HEK293 (cell line): ENCODE results near the gene IGF2BP2.

ENCODE experiments used
- CTCF ChIA-PET: fragments of 350-600 bp; formaldehyde crosslinking; extraction: SDS; loops from one replicate; lab custom pipeline; 2021; ENCODE audit warnings: antibody characterized with exemption; lab: Yijun Ruan, JAX
- POLR2A ChIA-PET: fragments of 300-600 bp; formaldehyde crosslinking; extraction: SDS; loops from one replicate; lab custom pipeline; 2020; ENCODE audit warnings: antibody characterized with exemption, inconsistent platforms; lab: Yijun Ruan, JAX
- H3K27ac ChIP-seq: fragments of 200-500 bp; sonication (Bioruptor generic); 2 replicates; pipeline ENCODE4 v1.5.1; 2014; ENCODE audit warnings: low read depth, low read length, control low read depth, inconsistent platforms; ENCODE audit errors: extremely low read depth
- H3K36me3 ChIP-seq, 2 experiments: fragments of 200-500 bp in 1 of 2; sonication (Bioruptor generic) in 1 of 2; 1 replicate in 1 of 2; 2 replicates in 1 of 2; pipeline ENCODE4 v1.5.1; 2014 to 2017; ENCODE audit warnings: inconsistent platforms in 2 of 2, low read length in 2 of 2; ENCODE audit not compliant: control insufficient read depth in 2 of 2, insufficient read depth in 1 of 2
- H3K4me1 ChIP-seq: fragments of 200-500 bp; sonication (Bioruptor generic); 2 replicates; pipeline ENCODE4 v1.5.1; 2014; ENCODE audit warnings: mild to moderate bottlenecking, low read length, inconsistent platforms; ENCODE audit not compliant: control insufficient read depth, insufficient read depth
- H3K4me3 ChIP-seq: 2 replicates; pipeline ENCODE4 v1.5.1; 2011; ENCODE audit warnings: low read depth, mild to moderate bottlenecking, control low read depth, low read length, moderate library complexity
- H3K9me3 ChIP-seq: fragments of 200-500 bp; sonication (Bioruptor generic); 2 replicates; pipeline ENCODE4 v1.5.1; 2014; ENCODE audit warnings: low read depth, low read length, inconsistent platforms; ENCODE audit not compliant: control insufficient read depth, insufficient read depth
- FEZF1 ChIP-seq: fragments of 450-650 bp; formaldehyde crosslinking; IDR thresholded peaks from 2 replicates; pipeline ENCODE4 v1.5.1; 2016; ENCODE audit warnings: missing biosample characterization, missing genetic modification characterization
- IKZF3 ChIP-seq: fragments of 450-650 bp; IDR thresholded peaks from 2 replicates; pipeline ENCODE4 v1.5.0; 2018; ENCODE audit warnings: missing biosample characterization, mild to moderate bottlenecking, missing genetic modification characterization, moderate library complexity
- KLF1 ChIP-seq: fragments of 450-650 bp; formaldehyde crosslinking; IDR thresholded peaks from 2 replicates; pipeline ENCODE4 v1.5.1; 2016; ENCODE audit warnings: missing biosample characterization, missing genetic modification characterization
- PRDM1 ChIP-seq: fragments of 450-650 bp; formaldehyde crosslinking; IDR thresholded peaks from 2 replicates; pipeline ENCODE4; 2016; ENCODE audit warnings: missing biosample characterization, missing genetic modification characterization
- SP7 ChIP-seq: fragments of 450-650 bp; formaldehyde crosslinking; IDR thresholded peaks from 2 replicates; pipeline ENCODE4 v1.5.1; 2016; ENCODE audit warnings: missing biosample characterization, missing genetic modification characterization
- ZFP3 ChIP-seq: fragments of 450-650 bp; formaldehyde crosslinking; IDR thresholded peaks from 2 replicates; pipeline ENCODE4 v1.5.1; 2016; ENCODE audit warnings: low read depth, missing biosample characterization, missing genetic modification characterization
- ZNF155 ChIP-seq: fragments of 450-650 bp; formaldehyde crosslinking; IDR thresholded peaks from 2 replicates; pipeline ENCODE4 v1.5.1; 2016; ENCODE audit warnings: missing biosample characterization, missing genetic modification characterization
- ZNF184 ChIP-seq: fragments of 450-650 bp; IDR thresholded peaks from 2 replicates; pipeline ENCODE4 v1.5.1; 2018; ENCODE audit warnings: missing biosample characterization, mild to moderate bottlenecking, missing genetic modification characterization
- ZNF335 ChIP-seq: fragments of 450-650 bp; formaldehyde crosslinking; conservative IDR thresholded peaks from 2 replicates; pipeline ENCODE4 v1.5.1; 2016; ENCODE audit warnings: missing biosample characterization, missing genetic modification characterization
- ZNF354C ChIP-seq: fragments of 450-650 bp; formaldehyde crosslinking; IDR thresholded peaks from 2 replicates; pipeline ENCODE4 v1.5.1; 2016; ENCODE audit warnings: missing biosample characterization, missing genetic modification characterization, low read depth, borderline replicate concordance
- ZNF366 ChIP-seq: fragments of 450-650 bp; formaldehyde crosslinking; conservative IDR thresholded peaks from 2 replicates; pipeline ENCODE4 v1.5.1; 2016; ENCODE audit warnings: missing biosample characterization, missing genetic modification characterization
- ZNF529 ChIP-seq: fragments of 450-650 bp; formaldehyde crosslinking; IDR thresholded peaks from 2 replicates; pipeline ENCODE4 v1.5.1; 2017; ENCODE audit warnings: missing genetic modification characterization, missing biosample characterization; ENCODE audit not compliant: insufficient replicate concordance
- ZNF658 ChIP-seq: fragments of 450-650 bp; formaldehyde crosslinking; IDR thresholded peaks from 2 replicates; pipeline ENCODE4; 2016; ENCODE audit warnings: missing biosample characterization, missing genetic modification characterization
- ZNF785 ChIP-seq: fragments of 450-650 bp; formaldehyde crosslinking; IDR thresholded peaks from 2 replicates; pipeline ENCODE4 v1.5.1; 2016; ENCODE audit warnings: missing biosample characterization, missing genetic modification characterization
- ZSCAN23 ChIP-seq: fragments of 450-650 bp; formaldehyde crosslinking; IDR thresholded peaks from 2 replicates; pipeline ENCODE4 v1.5.1; 2016; ENCODE audit warnings: missing biosample characterization, missing genetic modification characterization
- TF ChIP-seq, protein P1 (sequence below): fragments of 450-650 bp; formaldehyde crosslinking; IDR thresholded peaks from 2 replicates; pipeline ENCODE4 v1.5.1; 2016; ENCODE audit warnings: missing biosample characterization, missing genetic modification characterization, borderline replicate concordance
- TF ChIP-seq, protein P2 (sequence below): fragments of 450-650 bp; formaldehyde crosslinking; IDR thresholded peaks from 2 replicates; pipeline ENCODE4 v1.5.1; 2016; ENCODE audit warnings: missing biosample characterization, missing genetic modification characterization
- TF ChIP-seq, protein P3 (sequence below): fragments of 450-650 bp; formaldehyde crosslinking; IDR thresholded peaks from 2 replicates; pipeline ENCODE4 v1.5.1; 2016; ENCODE audit warnings: missing biosample characterization, missing genetic modification characterization
- TF ChIP-seq, protein P4 (sequence below): fragments of 450-650 bp; formaldehyde crosslinking; IDR thresholded peaks from 2 replicates; pipeline ENCODE4 v1.5.1; 2017; ENCODE audit warnings: missing biosample characterization, missing genetic modification characterization

The IGF2BP2 gene

DNA sequence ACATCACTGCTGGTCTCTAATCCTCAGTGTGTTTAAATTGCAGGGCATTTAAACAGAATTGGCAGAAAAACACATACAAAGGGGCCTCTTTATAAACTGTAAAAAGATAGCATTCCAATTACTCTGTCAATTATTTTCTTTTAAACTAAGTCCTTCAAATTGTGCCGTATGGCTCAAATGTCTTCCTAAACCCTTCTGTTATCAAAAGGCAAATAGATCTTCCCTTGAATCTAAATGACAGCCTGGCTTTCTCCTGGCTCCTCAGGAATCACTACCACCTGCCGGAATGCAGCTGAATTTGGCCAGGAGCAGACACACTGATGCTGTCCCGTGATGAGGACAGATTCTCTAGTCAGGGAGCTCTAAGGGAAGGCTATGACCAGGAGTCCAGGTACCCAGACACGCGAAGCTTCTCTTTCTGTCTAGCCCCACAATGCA, 85.6 kb downstream of the IGF2BP2 start (continued):
- TF ChIP-seq ZNF354C (tag by site-specific recombination) = no peak
- peak; percentile 62; the same call in 1 of the 2 replicates for TF ChIP-seq PRDM1 (tag by site-specific recombination)
- TF ChIP-seq ZNF785 (tag by site-specific recombination) = no peak
- TF ChIP-seq, protein P1, sequence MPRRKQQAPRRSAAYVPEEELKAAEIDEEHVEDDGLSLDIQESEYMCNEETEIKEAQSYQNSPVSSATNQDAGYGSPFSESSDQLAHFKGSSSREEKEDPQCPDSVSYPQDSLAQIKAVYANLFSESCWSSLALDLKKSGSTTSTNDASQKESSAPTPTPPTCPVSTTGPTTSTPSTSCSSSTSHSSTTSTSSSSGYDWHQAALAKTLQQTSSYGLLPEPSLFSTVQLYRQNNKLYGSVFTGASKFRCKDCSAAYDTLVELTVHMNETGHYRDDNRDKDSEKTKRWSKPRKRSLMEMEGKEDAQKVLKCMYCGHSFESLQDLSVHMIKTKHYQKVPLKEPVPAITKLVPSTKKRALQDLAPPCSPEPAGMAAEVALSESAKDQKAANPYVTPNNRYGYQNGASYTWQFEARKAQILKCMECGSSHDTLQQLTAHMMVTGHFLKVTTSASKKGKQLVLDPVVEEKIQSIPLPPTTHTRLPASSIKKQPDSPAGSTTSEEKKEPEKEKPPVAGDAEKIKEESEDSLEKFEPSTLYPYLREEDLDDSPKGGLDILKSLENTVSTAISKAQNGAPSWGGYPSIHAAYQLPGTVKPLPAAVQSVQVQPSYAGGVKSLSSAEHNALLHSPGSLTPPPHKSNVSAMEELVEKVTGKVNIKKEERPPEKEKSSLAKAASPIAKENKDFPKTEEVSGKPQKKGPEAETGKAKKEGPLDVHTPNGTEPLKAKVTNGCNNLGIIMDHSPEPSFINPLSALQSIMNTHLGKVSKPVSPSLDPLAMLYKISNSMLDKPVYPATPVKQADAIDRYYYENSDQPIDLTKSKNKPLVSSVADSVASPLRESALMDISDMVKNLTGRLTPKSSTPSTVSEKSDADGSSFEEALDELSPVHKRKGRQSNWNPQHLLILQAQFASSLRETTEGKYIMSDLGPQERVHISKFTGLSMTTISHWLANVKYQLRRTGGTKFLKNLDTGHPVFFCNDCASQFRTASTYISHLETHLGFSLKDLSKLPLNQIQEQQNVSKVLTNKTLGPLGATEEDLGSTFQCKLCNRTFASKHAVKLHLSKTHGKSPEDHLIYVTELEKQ = no peak
- TF ChIP-seq ZNF529 (tag by site-specific recombination) = no peak
- TF ChIP-seq, protein P2, sequence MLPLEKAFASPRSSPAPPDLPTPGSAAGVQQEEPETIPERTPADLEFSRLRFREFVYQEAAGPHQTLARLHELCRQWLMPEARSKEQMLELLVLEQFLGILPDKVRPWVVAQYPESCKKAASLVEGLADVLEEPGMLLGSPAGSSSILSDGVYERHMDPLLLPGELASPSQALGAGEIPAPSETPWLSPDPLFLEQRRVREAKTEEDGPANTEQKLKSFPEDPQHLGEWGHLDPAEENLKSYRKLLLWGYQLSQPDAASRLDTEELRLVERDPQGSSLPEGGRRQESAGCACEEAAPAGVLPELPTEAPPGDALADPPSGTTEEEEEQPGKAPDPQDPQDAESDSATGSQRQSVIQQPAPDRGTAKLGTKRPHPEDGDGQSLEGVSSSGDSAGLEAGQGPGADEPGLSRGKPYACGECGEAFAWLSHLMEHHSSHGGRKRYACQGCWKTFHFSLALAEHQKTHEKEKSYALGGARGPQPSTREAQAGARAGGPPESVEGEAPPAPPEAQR (tag by site-specific recombination) = no peak
- no peak for TF ChIP-seq ZSCAN23
- TF ChIP-seq KLF1 (tag by site-specific recombination) = no peak
- TF ChIP-seq ZNF335 (tag by site-specific recombination) = no peak
- TF ChIP-seq ZNF184 (tag by site-specific recombination) = no peak
- 0 out of 2 replicates have a peak, but pooled peaks have one; percentile 53 for TF ChIP-seq IKZF3 (tag by site-specific recombination)
- TF ChIP-seq ZNF155 (tag by site-specific recombination) = no peak
- TF ChIP-seq ZNF366 (tag by site-specific recombination) = peak; percentile 45; the same call in 1 of the 2 replicates

DNA sequence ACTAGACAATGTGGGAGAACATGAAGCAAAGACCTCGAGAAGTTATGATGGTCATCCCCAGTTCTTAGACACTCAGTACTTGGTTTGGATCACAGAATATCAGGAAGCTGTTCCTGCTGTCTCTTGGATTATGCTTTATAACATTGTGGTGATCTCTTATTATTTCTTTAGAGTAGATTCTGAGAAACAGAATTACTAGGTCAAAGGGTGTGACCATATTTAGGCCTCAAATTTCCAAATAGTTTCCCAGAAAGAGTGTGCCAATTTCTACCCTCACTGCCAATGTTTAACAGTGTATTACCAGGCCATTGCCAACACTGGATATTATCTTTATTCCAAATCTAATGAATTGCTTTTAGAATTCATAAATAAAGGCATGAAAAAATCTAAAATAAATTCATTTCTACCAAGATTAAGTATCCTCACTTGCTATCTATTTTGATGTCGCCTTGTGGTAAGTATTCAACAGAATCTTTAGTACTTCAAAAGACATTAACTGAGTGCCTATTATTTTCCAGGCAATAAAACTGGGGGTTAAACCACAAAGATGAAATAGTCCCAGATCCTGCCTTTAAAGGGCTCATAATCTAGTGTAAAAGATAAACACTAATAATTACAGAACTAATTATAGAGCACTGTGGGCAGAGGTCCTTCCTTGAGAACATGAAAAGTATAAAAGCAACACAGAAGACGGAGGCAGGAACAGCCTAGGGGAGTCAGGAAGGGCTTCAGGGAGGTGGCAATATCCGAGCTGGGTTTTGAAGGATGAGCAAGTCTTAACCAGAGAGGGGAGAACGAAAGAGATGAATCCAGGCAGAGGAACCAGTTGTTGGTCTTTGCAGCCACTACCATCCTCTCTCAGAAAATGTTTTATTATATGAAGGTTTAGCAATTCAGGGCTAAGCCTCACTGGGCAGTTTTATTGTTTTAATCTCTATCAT, 86.8 kb downstream of the IGF2BP2 start:
- H3K4me3 ChIP-seq = no peak overlapping the region
- POLR2A ChIA-PET = no interaction called here
- CTCF ChIA-PET = interaction anchor here (1.2 to 2.1 kb wide), 3 partner anchors 31 to 239 kb away, joined by 3 to 6 read pairs (median 4); no protein-coding TSS in a partner anchor

More for the DNA sequence above, 86.8 kb downstream of the IGF2BP2 start:
- TF ChIP-seq, protein P3, sequence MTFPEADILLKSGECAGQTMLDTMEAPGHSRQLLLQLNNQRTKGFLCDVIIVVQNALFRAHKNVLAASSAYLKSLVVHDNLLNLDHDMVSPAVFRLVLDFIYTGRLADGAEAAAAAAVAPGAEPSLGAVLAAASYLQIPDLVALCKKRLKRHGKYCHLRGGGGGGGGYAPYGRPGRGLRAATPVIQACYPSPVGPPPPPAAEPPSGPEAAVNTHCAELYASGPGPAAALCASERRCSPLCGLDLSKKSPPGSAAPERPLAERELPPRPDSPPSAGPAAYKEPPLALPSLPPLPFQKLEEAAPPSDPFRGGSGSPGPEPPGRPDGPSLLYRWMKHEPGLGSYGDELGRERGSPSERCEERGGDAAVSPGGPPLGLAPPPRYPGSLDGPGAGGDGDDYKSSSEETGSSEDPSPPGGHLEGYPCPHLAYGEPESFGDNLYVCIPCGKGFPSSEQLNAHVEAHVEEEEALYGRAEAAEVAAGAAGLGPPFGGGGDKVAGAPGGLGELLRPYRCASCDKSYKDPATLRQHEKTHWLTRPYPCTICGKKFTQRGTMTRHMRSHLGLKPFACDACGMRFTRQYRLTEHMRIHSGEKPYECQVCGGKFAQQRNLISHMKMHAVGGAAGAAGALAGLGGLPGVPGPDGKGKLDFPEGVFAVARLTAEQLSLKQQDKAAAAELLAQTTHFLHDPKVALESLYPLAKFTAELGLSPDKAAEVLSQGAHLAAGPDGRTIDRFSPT = 0 out of 2 replicates have a peak, but pooled peaks have one; percentile 26
- TF ChIP-seq, protein P4, sequence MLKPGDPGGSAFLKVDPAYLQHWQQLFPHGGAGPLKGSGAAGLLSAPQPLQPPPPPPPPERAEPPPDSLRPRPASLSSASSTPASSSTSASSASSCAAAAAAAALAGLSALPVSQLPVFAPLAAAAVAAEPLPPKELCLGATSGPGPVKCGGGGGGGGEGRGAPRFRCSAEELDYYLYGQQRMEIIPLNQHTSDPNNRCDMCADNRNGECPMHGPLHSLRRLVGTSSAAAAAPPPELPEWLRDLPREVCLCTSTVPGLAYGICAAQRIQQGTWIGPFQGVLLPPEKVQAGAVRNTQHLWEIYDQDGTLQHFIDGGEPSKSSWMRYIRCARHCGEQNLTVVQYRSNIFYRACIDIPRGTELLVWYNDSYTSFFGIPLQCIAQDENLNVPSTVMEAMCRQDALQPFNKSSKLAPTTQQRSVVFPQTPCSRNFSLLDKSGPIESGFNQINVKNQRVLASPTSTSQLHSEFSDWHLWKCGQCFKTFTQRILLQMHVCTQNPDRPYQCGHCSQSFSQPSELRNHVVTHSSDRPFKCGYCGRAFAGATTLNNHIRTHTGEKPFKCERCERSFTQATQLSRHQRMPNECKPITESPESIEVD = peak; percentile 70
- peak; percentile 61; the same call in 1 of the 2 replicates for TF ChIP-seq ZFP3 (tag by site-specific recombination)
- TF ChIP-seq ZNF366 (tag by site-specific recombination) = 0 out of 2 replicates have a peak, but pooled peaks have one; percentile 12
- peak; percentile 94 for TF ChIP-seq SP7 (tag by site-specific recombination)
- TF ChIP-seq ZNF658 = no peak
- TF ChIP-seq, protein P2 (tag by site-specific recombination) = no peak
- 0 out of 2 replicates have a peak, but pooled peaks have one; percentile 37 for TF ChIP-seq FEZF1 (tag by site-specific recombination)
- TF ChIP-seq ZNF335 (tag by site-specific recombination) = no peak
- 0 out of 2 replicates have a peak, but pooled peaks have one; percentile 11 for TF ChIP-seq IKZF3 (tag by site-specific recombination)
- peaks cover 11% of the 10 kb centered on the region; the same call in 1 of the 2 replicates for H3K4me1 ChIP-seq
- no peaks in the 10 kb centered on the region for H3K36me3 ChIP-seq
- no peaks in the 10 kb centered on the region for H3K9me3 ChIP-seq
- H3K27ac ChIP-seq = no peak overlapping the region
